Esophagus (tissue), 2 donors: ENCODE data around the gene HELQ. TPM values are rescaled to one million over a fixed set of nuclear protein-coding genes. Genes with fewer than 3 reads are reported as not detected.
A peak's percentile ranks its signal among the peaks of the same experiment; 100 is the strongest.

Experiments
- H3K27ac ChIP-seq, 2 donors: one replicate each; pipeline ENCODE4 v1.5.1; 2013; ENCODE audit warnings: low read depth in 2 of 2, mild to moderate bottlenecking in 2 of 2, inconsistent platforms in 1 of 2, low read length in 1 of 2, moderate library complexity in 1 of 2
- H3K27me3 ChIP-seq, 2 donors: one replicate each; pipeline ENCODE4 v1.6.1; 2013; ENCODE audit warnings: low read length in 2 of 2, control low read depth in 1 of 2, mild to moderate bottlenecking in 1 of 2; ENCODE audit not compliant: insufficient read depth in 2 of 2, control insufficient read depth in 1 of 2
- H3K36me3 ChIP-seq, 2 donors: one replicate each; pipeline ENCODE4 v1.6.1; 2013; ENCODE audit warnings: low read length in 1 of 2; ENCODE audit not compliant: control insufficient read depth in 2 of 2, insufficient read depth in 2 of 2
- H3K4me1 ChIP-seq, 2 donors: one replicate each; pipeline ENCODE4 v1.6.1; 2013; ENCODE audit warnings: low read length in 1 of 2; ENCODE audit not compliant: control insufficient read depth in 2 of 2, insufficient read depth in 2 of 2
- H3K4me3 ChIP-seq, 2 donors: one replicate each; pipeline ENCODE4 v1.5.1; 2013; ENCODE audit warnings: low read length in 2 of 2, mild to moderate bottlenecking in 2 of 2, low read depth in 1 of 2, moderate library complexity in 1 of 2
- H3K9me3 ChIP-seq, 2 donors: one replicate each; pipeline ENCODE4 v1.6.1; 2013; ENCODE audit warnings: mild to moderate bottlenecking in 2 of 2, low read depth in 1 of 2, low read length in 1 of 2, moderate library complexity in 1 of 2; ENCODE audit not compliant: control insufficient read depth in 2 of 2, insufficient read depth in 1 of 2
- WGBS, 2 donors: extraction: QIAGEN DNeasy Blood & Tissue Kit; methylation state at CpG; one replicate each; pipeline ENCODE4 v1.1.7; 2013; 5-methylcytosine and 5-hydroxymethylcytosine counted together
- polyA plus RNA-seq, 2 donors: library from polyadenylated mRNA; stranded (reverse); fragments of 200-250 nt; gene quantifications; one replicate each; pipeline ENCODE4 v1.2.3, GENCODE V29; 2013
- donor health status: healthy with polysubstance abuse.
- donor health status: Bipolar disorder and iron deficiency.

HELQ gene
- polyA plus RNA-seq, 2 donors, result 4.3 to 6.6 TPM

GRCh38 chr4:83378419-83378818 is 77.2 kb downstream of the HELQ start:
- WGBS, 2 donors, result 80 to 88% methylated on average over 5 of the region's 5 CpGs
- Histone ChIP-seq H3K36me3 (no peaks in the 10 kb centered on the region), H3K9me3 (peaks cover 5 to 7% of the 10 kb centered on the region in 2 donors), H3K27me3 (no peaks in the 10 kb centered on the region), H3K4me3 (no peak overlapping the region), H3K27ac (peak overlapping the region in 1 of 2 donors; percentile 4), H3K4me1 (peaks cover 0 to 2% of the 10 kb centered on the region in 2 donors)

- 74 to 75% methylated on average over 1 of the region's 1 CpG for WGBS, 2 donors
- no peak overlapping the region for H3K27ac ChIP-seq
- no peaks in the 10 kb centered on the region for H3K36me3 ChIP-seq
- H3K4me1 ChIP-seq, result no peaks in the 10 kb centered on the region
- H3K4me3 ChIP-seq, result no peak overlapping the region
- no peaks in the 10 kb centered on the region for H3K27me3 ChIP-seq
- no peaks in the 10 kb centered on the region for H3K9me3 ChIP-seq
Observed at GRCh38 chr4:83372931-83373330, 82.7 kb downstream of the HELQ start.

GRCh38 chr4:83371936-83372335 is 83.7 kb downstream of the HELQ start:
- 27 to 67% methylated on average over 1 of the region's 1 CpG for WGBS, 2 donors
- H3K4me3 ChIP-seq, result no peak overlapping the region
- H3K9me3 ChIP-seq, result no peaks in the 10 kb centered on the region
- H3K4me1 ChIP-seq, result no peaks in the 10 kb centered on the region
- no peaks in the 10 kb centered on the region for H3K27me3 ChIP-seq
- H3K36me3 ChIP-seq, result no peaks in the 10 kb centered on the region
- no peak overlapping the region for H3K27ac ChIP-seq

GRCh38 chr4:83371235-83371634 is 84.4 kb downstream of the HELQ start:
- WGBS, 2 donors, result 95 to 96% methylated on average over 5 of the region's 5 CpGs
- H3K9me3 ChIP-seq, result no peaks in the 10 kb centered on the region
- H3K27ac ChIP-seq, result no peak overlapping the region
- H3K4me3 ChIP-seq, result no peak overlapping the region
- H3K4me1 ChIP-seq, result no peaks in the 10 kb centered on the region
- no peaks in the 10 kb centered on the region for H3K36me3 ChIP-seq
- H3K27me3 ChIP-seq, result no peaks in the 10 kb centered on the region

- H3K27ac ChIP-seq, result no peak overlapping the region
- no peaks in the 10 kb centered on the region for H3K27me3 ChIP-seq
- H3K4me3 ChIP-seq, result no peak overlapping the region
- no peaks in the 10 kb centered on the region for H3K9me3 ChIP-seq
- WGBS, 2 donors, result 80 to 94% methylated on average over 1 of the region's 1 CpG
- H3K36me3 ChIP-seq, result no peaks in the 10 kb centered on the region
- no peaks in the 10 kb centered on the region for H3K4me1 ChIP-seq
Observed at GRCh38 chr4:83370640-83370906, 85.0 kb downstream of the HELQ start.

- Histone ChIP-seq H3K27me3 (no peaks in the 10 kb centered on the region), H3K4me3 (no peak overlapping the region), H3K4me1 (no peaks in the 10 kb centered on the region), H3K36me3 (no peaks in the 10 kb centered on the region), H3K9me3 (no peaks in the 10 kb centered on the region), H3K27ac (no peak overlapping the region)
- WGBS, 2 donors, result 74 to 83% methylated on average over 4 of the region's 4 CpGs
Observed at GRCh38 chr4:83369831-83370639, 85.6 kb downstream of the HELQ start.

GRCh38 chr4:83364312-83364711 is 91.3 kb downstream of the HELQ start:
- Histone ChIP-seq H3K4me1 (no peaks in the 10 kb centered on the region), H3K9me3 (no peaks in the 10 kb centered on the region), H3K27ac (no peak overlapping the region), H3K4me3 (no peak overlapping the region), H3K27me3 (no peaks in the 10 kb centered on the region), H3K36me3 (no peaks in the 10 kb centered on the region)
- 78 to 84% methylated on average over 3 of the region's 3 CpGs for WGBS, 2 donors

GRCh38 chr4:83362492-83363329 is 92.9 kb downstream of the HELQ start:
- Histone ChIP-seq H3K4me1 (no peaks in the 10 kb centered on the region), H3K4me3 (no peak overlapping the region), H3K27me3 (no peaks in the 10 kb centered on the region), H3K27ac (no peak overlapping the region), H3K36me3 (no peaks in the 10 kb centered on the region), H3K9me3 (no peaks in the 10 kb centered on the region)
- WGBS, 2 donors, result 67 to 75% methylated on average over 9 of the region's 9 CpGs

- no peak overlapping the region for H3K27ac ChIP-seq
- no peaks in the 10 kb centered on the region for H3K4me1 ChIP-seq
- WGBS, 2 donors, result 89 to 95% methylated on average over 7 of the region's 7 CpGs
Observed at GRCh38 chr4:83361416-83362103, 94.1 kb downstream of the HELQ start.

More at GRCh38 chr4:83361416-83362103, 94.1 kb downstream of the HELQ start:
- H3K36me3 ChIP-seq, result no peaks in the 10 kb centered on the region
- no peaks in the 10 kb centered on the region for H3K9me3 ChIP-seq
- H3K4me3 ChIP-seq, result no peak overlapping the region
- no peaks in the 10 kb centered on the region for H3K27me3 ChIP-seq
